Kidney (tissue), 14 donors: ENCODE measurements around the gene SLC22A15. TPM values are rescaled to one million over a fixed set of nuclear protein-coding genes. Genes with fewer than 3 reads are reported as not detected.
"Not testable (repeated sequence)": the region's sequence is repeated elsewhere in the genome, so short reads cannot be mapped to it uniquely, and the experiment has no call there.

Experiments used
- DNase-seq, 5 donors: peaks; one replicate each; pipeline ENCODE4 v3.0.0-alpha.2; 2013 to 2020
- FAIRE-seq: peaks from 2 replicates; lab custom pipeline; 2012; peaks lifted over from hg19 to GRCh38; lab: Jason Lieb, UNC
- H3K27ac ChIP-seq, 2 donors: one replicate each; pipeline ENCODE4 v1.7.0; 2013; ENCODE audit warnings: low read depth in 2 of 2, low read length in 2 of 2, inconsistent platforms in 1 of 2
- H3K27me3 ChIP-seq: one replicate; pipeline ENCODE4 v1.7.1; 2013; ENCODE audit warnings: low read length, inconsistent platforms; ENCODE audit not compliant: control insufficient read depth, insufficient read depth
- H3K36me3 ChIP-seq, 3 donors: one replicate each; pipeline versions ENCODE4 v1.7.0 to v1.7.1; 2013; ENCODE audit warnings: low read length in 3 of 3, control low read depth in 1 of 3, inconsistent platforms in 1 of 3; ENCODE audit not compliant: insufficient read depth in 3 of 3, control insufficient read depth in 2 of 3
- H3K4me1 ChIP-seq, 3 donors: one replicate each; pipeline versions ENCODE4 v1.7.0 to v1.7.1; 2013; ENCODE audit warnings: low read length in 3 of 3, inconsistent platforms in 1 of 3, low read depth in 1 of 3; ENCODE audit not compliant: control insufficient read depth in 2 of 3, insufficient read depth in 2 of 3
- H3K4me3 ChIP-seq, 3 donors: one replicate each; pipeline versions ENCODE4 v1.7.0 to v1.8.1; 2013; ENCODE audit warnings: low read length in 3 of 3, control low read depth in 1 of 3, inconsistent platforms in 1 of 3
- H3K9ac ChIP-seq, 3 donors: one replicate each; pipeline versions ENCODE4 v1.7.0 to v1.7.1; 2013; ENCODE audit warnings: low read length in 3 of 3, control low read depth in 1 of 3, inconsistent platforms in 1 of 3
- H3K9me3 ChIP-seq, 3 donors: one replicate each; pipeline versions ENCODE4 v1.7.0 to v1.7.1; 2013; ENCODE audit warnings: low read length in 3 of 3, control low read depth in 1 of 3, inconsistent platforms in 1 of 3; ENCODE audit not compliant: control insufficient read depth in 2 of 3, insufficient read depth in 1 of 3
- CTCF ChIP-seq: IDR thresholded peaks from 3 replicates; pipeline ENCODE4 v1.5.1; 2012; ENCODE audit warnings: mild to moderate bottlenecking, moderate library complexity, borderline replicate concordance; ENCODE audit not compliant: insufficient read depth; ENCODE audit errors: extremely low read depth
- intact Hi-C: fragments of 100-400 bp; cut with DNase I; formaldehyde crosslinking; loops from one replicate; pipeline ENCODE4 v1.11.1; 2022
- polyA plus RNA-seq: library from polyadenylated mRNA; stranded (reverse); fragments of 350-450 nt; fragmentation: Illumina TruSeq; extraction: RNeasy Lipid Tissue Mini Kit (QIAGEN cat#74804); gene quantifications from one replicate; pipeline ENCODE4 v1.2.3, GENCODE V29; 2014; ENCODE audit warnings: low read depth, low replicate concordance; ENCODE audit not compliant: insufficient read depth
- total RNA-seq: library from RNA; stranded (reverse); fragmentation: NEBNext Ultra II Directional; extraction: Animal tissue kit (Norgen Biotek cat#: 25700); gene quantifications from one replicate; pipeline ENCODE4 v1.2.1, GENCODE V29; 2021
- donor health status: control.
- donor health status: control.
- donor health status: control.
- donor health status: control.
- donor health status: control.
- donor health status: DM: yes; HTN: yes; CAD: no.
- donor health status: Normal renal cell carcinoma (clear cell type).

The SLC22A15 gene
- total and polyA plus RNA-seq, 2 donors from 2014 or later = 3.5 to 9.8 TPM

DNA sequence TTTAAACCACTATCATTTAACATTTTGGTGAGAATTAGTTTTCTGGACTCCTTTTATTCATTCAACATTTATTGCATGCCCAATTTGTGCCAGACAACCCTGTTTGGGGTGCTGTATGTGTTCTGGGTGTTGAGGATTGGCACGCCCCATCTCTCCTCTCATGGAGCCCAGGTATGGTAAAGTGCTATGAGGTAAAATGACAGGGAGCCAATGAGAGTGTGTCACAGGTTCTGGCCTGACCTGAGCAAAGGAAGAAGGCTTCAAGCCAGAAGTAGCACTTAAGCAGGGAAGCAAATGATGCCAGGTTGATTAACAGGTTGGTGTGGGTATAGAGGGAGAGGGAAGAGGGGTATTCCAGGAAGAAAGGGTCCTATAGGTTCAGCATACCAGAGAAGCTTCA, 21.1 kb upstream of the SLC22A15 start:
- no peak for FAIRE-seq
- no peak for DNase-seq

GRCh38 chr1:115958866-115959265, 17.4 kb upstream of the SLC22A15 start:
- Histone ChIP-seq H3K9me3 (no peaks in the 10 kb centered on the region), H3K4me1 (no peaks in the 10 kb centered on the region), H3K27ac (no peak overlapping the region), H3K27me3 (no peaks in the 10 kb centered on the region), H3K9ac (no peak overlapping the region), H3K4me3 (no peak overlapping the region), H3K36me3 (no peaks in the 10 kb centered on the region)
- DNase-seq (no peak), FAIRE-seq (no peak)
- intact Hi-C loops = no loop called here
- no peak for TF ChIP-seq CTCF

More for the DNA sequence above, 21.1 kb upstream of the SLC22A15 start:
- intact Hi-C loops = no loop called here
- TF ChIP-seq CTCF = no peak
- no peaks in the 10 kb centered on the region for H3K36me3 ChIP-seq
- no peaks in the 10 kb centered on the region for H3K4me1 ChIP-seq
- no peak overlapping the region for H3K9ac ChIP-seq
- no peak overlapping the region for H3K27ac ChIP-seq
- H3K4me3 ChIP-seq = no peak overlapping the region
- no peaks in the 10 kb centered on the region for H3K9me3 ChIP-seq
- H3K27me3 ChIP-seq = no peaks in the 10 kb centered on the region

DNA sequence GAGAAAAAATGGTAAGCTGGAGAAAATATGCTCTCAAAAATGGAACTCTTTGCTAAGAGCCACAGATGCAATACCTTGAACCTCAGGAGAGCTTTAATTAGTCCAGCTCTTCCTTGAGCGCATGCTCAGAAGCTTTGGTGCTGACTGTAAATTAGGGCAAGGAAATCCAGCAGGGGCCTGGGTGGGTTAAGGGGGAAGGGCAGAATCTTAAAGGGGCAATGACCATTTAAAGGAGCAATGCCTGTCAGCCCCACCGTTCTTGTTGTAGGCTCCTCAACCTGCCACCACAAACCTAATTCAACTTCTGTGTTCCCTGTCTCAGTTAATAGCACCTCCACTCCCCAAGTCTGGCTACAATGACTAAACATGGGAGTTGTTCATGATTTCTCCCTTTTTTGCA, 6.8 kb upstream of the SLC22A15 start:
- Histone ChIP-seq H3K27me3 (no peaks in the 10 kb centered on the region), H3K9me3 (no peaks in the 10 kb centered on the region), H3K27ac (no peak overlapping the region), H3K36me3 (no peaks in the 10 kb centered on the region), H3K4me1 (no peaks in the 10 kb centered on the region), H3K4me3 (no peak overlapping the region), H3K9ac (no peak overlapping the region)
- no peak for TF ChIP-seq CTCF
- peak in 4 of 5 donors; percentile 63 to 88 (median 80) for DNase-seq
- intact Hi-C loops = no loop called here
- FAIRE-seq = no peak

- intact Hi-C loops, H3K4me1 ChIP-seq, DNase-seq, H3K27me3 ChIP-seq, FAIRE-seq, H3K36me3 ChIP-seq, H3K27ac ChIP-seq, H3K4me3 ChIP-seq, H3K9ac ChIP-seq, H3K9me3 ChIP-seq: not testable (repeated sequence)
Observed at GRCh38 chr1:115971778-115972177, 4.5 kb upstream of the SLC22A15 start.
